Mesangial cell (primary cell): ENCODE data around the gene TIMM22. TPM values are rescaled to one million over a fixed set of nuclear protein-coding genes. Genes with fewer than 3 reads are reported as not detected.

Experiments
- total RNA-seq: library from RNA; depleted of rRNA; stranded (reverse); fragments of >200 nt; gene quantifications from 2 replicates; pipeline ENCODE4 v1.2.3, GENCODE V29; 2015

TIMM22 gene
- total RNA-seq, result 13.1 and 18.1 TPM in 2 replicates

DNA sequence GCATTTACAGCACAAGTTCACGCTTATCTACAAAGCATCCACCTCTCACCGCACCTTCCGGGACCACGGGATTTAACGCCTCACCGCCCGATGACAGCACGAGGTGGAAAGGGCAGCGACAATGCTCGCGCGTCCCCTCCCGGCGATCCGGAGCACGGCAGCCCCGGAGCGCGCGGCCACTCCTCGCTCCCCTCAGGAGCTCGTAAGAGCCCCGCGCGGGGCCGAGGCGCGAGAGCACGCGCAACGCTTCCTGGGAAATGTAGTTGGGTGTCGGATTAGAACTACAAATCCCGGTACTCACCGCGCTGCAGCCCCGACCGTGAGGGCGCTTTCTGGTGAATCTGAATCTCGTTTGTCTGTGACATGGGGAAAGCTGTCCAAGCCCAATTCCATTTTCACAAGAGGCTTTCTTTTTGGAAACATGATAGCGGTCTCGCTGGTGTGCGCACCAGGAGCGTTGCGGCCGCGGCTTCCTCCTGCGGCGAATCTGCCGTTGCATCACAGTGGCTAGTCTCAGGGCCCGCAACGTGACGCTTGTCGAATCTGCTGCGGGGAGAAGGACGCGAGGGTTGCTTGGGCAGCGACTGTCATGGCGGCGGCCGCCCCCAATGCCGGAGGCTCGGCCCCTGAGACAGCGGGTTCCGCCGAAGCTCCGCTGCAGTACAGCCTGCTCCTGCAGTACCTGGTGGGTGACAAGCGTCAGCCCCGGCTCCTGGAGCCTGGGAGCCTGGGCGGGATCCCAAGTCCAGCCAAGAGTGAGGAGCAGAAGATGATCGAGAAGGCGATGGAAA lies at the start of gene TIMM22:
TSS of gene TIMM22 (plus strand) at position 576 of the 791 bp plus-strand sequence. CDS start at position 590, 14 bp downstream.

DNA sequence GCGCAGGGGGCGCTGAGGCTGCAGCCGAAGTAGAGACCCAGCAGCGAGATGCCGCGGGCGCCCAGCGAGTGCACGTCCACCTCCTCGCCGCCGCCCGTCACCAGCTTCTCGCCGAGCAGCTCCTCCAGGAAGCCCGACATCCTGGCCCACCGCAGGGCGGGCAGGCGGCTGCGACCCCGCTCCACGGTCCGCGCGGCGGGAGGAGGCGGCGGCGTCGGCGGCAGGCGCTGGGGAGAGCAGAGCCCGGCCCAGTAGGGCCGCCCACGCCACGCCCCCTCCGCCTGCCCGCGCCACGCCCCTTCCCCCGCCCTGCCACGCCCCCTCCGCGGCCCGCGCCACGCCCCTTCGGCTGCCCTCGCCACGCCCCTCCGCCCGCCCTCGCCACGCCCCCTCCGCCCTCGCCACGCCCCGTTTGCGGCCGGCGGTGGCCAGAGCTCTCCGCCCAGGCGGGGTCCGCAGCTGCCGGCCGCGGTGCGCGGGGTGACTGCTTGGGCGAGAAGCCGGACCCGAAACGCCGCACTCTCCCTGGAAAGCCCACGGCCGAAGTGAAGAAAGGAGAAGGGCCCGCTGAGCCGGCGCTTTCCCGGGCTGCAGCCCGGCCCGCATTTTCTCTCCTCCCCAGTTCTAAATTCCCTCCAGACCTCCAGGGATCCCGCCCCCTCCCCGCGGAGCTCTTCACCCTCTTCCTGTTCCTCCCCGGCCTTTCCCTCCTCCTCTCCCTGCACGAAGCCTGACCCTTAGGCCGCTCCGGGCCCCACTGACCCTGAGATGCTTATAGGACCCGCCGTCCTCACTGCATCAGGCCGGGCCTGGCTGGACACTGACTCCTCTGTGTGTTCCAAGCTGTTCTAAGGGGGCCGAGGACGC lies 17.2 kb upstream of the TIMM22 start, which contains the start of gene NXN:
TSS of gene NXN (minus strand) at position 238 of the 867 bp plus-strand sequence.

Other genes starting within 250 kb of the TIMM22 start
- 14.7 and 31.0 TPM in 2 replicates for gene GEMIN4, start 244.9 kb upstream of the TIMM22 start, total RNA-seq
- 30.3 and 48.9 TPM in 2 replicates for gene GLOD4, start 214.8 kb upstream of the TIMM22 start, total RNA-seq
- gene MRM3, start 214.8 kb upstream of the TIMM22 start, total RNA-seq, result 24.4 and 26.2 TPM in 2 replicates
- gene NXN, start 17.4 kb upstream of the TIMM22 start, total RNA-seq, result 71.5 and 72.2 TPM in 2 replicates
- gene ABR, start 182.9 kb downstream of the TIMM22 start, total RNA-seq, result 79.2 and 88.6 TPM in 2 replicates